PFSK-1 (cell line): ENCODE results near the gene NIPAL4.

Source experiments
- POLR2AphosphoS5 ChIP-seq: IDR thresholded peaks from 2 replicates; pipeline ENCODE4 v1.6.1; 2012; ENCODE audit warnings: low read depth, mild to moderate bottlenecking, control low read depth, low read length, moderate library complexity
- SIN3A ChIP-seq: IDR thresholded peaks from 2 replicates; pipeline ENCODE4 v1.6.1; 2012; ENCODE audit warnings: mild to moderate bottlenecking, low read length, moderate library complexity, borderline replicate concordance; ENCODE audit not compliant: insufficient read depth
- TF ChIP-seq, protein P1 (sequence below), 2 experiments: IDR thresholded peaks; 2 replicates each; pipeline versions ENCODE4 v1.6.1 to v1.8.0; 2011 to 2012; ENCODE audit warnings: low read depth in 2 of 2, low read length in 2 of 2, control low read depth in 1 of 2, inconsistent platforms in 1 of 2, mild to moderate bottlenecking in 1 of 2, moderate library complexity in 1 of 2; ENCODE audit not compliant: insufficient read depth in 1 of 2

- TF ChIP-seq, protein P1, sequence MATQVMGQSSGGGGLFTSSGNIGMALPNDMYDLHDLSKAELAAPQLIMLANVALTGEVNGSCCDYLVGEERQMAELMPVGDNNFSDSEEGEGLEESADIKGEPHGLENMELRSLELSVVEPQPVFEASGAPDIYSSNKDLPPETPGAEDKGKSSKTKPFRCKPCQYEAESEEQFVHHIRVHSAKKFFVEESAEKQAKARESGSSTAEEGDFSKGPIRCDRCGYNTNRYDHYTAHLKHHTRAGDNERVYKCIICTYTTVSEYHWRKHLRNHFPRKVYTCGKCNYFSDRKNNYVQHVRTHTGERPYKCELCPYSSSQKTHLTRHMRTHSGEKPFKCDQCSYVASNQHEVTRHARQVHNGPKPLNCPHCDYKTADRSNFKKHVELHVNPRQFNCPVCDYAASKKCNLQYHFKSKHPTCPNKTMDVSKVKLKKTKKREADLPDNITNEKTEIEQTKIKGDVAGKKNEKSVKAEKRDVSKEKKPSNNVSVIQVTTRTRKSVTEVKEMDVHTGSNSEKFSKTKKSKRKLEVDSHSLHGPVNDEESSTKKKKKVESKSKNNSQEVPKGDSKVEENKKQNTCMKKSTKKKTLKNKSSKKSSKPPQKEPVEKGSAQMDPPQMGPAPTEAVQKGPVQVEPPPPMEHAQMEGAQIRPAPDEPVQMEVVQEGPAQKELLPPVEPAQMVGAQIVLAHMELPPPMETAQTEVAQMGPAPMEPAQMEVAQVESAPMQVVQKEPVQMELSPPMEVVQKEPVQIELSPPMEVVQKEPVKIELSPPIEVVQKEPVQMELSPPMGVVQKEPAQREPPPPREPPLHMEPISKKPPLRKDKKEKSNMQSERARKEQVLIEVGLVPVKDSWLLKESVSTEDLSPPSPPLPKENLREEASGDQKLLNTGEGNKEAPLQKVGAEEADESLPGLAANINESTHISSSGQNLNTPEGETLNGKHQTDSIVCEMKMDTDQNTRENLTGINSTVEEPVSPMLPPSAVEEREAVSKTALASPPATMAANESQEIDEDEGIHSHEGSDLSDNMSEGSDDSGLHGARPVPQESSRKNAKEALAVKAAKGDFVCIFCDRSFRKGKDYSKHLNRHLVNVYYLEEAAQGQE (IDR thresholded peaks at IDR 0.05; ENCODE audit: insufficient read depth in 1 of 2, low read depth in 2 of 2, low read length in 2 of 2) = no peak
- TF ChIP-seq SIN3A (no peak), POLR2AphosphoS5 (no peak)
Observed at GRCh38 chr5:157504053-157504452, 44.0 kb downstream of the NIPAL4 start.
